Brain microvascular endothelial cell (primary cell): ENCODE measurements around the gene PNRC1.

ENCODE experiments used
- DNase-seq: peaks from one replicate; pipeline ENCODE4 v3.0.0-alpha.2; 2020
- H3K27ac ChIP-seq: fragments of 250-450 bp; sonication (Bioruptor Pico); 2 replicates; pipeline ENCODE4 v1.5.1; 2020; ENCODE audit warnings: mild to moderate bottlenecking, moderate library complexity
- H3K27me3 ChIP-seq: fragments of 250-450 bp; sonication (Bioruptor Pico); replicated peaks from 2 replicates; pipeline ENCODE4 v1.5.1; 2020; ENCODE audit warnings: mild to moderate bottlenecking
- H3K36me3 ChIP-seq: fragments of 250-450 bp; sonication (Bioruptor Pico); replicated peaks from 2 replicates; pipeline ENCODE4 v1.5.1; 2020; ENCODE audit warnings: mild to moderate bottlenecking
- H3K4me3 ChIP-seq: 2 replicates; pipeline ENCODE4 v1.5.1; 2011; ENCODE audit warnings: low read depth, mild to moderate bottlenecking, control low read depth, low read length, moderate library complexity
- in situ Hi-C: cut with HindIII; loops from 2 replicates; pipeline ENCODE4 v1.10.0; 2017; ENCODE audit warnings: low sequenced_read_pairs, low pct_ligation_motif_present
- TF ChIP-seq, protein P1 (sequence below): IDR thresholded peaks from 2 replicates; pipeline ENCODE4 v1.5.1; 2011; ENCODE audit warnings: low read depth, mild to moderate bottlenecking, moderate library complexity, low read length, control low read depth, inconsistent platforms; ENCODE audit errors: missing control alignments

PNRC1 gene

DNA sequence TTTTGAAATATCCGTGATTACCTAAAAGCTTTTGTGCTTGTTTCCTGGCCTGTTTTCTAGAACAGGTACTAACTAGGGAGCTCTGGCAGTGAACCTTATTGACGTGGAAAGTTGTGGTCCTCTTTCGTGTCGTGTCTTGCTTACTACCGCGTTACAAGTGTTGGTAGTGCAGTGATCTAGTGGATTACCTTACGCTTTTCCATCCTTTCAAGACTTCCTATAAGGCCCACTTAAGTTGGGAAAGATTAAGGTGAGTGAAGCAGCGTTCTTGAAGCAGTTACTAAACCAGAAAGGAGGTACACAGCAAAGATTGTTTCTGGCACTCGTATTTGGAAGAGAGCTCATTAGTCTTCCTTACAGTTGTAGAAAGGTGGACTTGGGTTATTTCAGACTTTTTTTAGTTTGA lies 1.9 kb downstream of the PNRC1 start:
- Histone ChIP-seq H3K27me3 (no peaks in the 10 kb centered on the region), H3K4me3 (peak overlapping the region; percentile 78), H3K27ac (peak overlapping the region; percentile 93), H3K36me3 (peaks cover 13% of the 10 kb centered on the region)
- in situ Hi-C loops: no loop called here
- peak; percentile 18 for DNase-seq
- TF ChIP-seq, protein P1, sequence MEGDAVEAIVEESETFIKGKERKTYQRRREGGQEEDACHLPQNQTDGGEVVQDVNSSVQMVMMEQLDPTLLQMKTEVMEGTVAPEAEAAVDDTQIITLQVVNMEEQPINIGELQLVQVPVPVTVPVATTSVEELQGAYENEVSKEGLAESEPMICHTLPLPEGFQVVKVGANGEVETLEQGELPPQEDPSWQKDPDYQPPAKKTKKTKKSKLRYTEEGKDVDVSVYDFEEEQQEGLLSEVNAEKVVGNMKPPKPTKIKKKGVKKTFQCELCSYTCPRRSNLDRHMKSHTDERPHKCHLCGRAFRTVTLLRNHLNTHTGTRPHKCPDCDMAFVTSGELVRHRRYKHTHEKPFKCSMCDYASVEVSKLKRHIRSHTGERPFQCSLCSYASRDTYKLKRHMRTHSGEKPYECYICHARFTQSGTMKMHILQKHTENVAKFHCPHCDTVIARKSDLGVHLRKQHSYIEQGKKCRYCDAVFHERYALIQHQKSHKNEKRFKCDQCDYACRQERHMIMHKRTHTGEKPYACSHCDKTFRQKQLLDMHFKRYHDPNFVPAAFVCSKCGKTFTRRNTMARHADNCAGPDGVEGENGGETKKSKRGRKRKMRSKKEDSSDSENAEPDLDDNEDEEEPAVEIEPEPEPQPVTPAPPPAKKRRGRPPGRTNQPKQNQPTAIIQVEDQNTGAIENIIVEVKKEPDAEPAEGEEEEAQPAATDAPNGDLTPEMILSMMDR: no peak

DNA sequence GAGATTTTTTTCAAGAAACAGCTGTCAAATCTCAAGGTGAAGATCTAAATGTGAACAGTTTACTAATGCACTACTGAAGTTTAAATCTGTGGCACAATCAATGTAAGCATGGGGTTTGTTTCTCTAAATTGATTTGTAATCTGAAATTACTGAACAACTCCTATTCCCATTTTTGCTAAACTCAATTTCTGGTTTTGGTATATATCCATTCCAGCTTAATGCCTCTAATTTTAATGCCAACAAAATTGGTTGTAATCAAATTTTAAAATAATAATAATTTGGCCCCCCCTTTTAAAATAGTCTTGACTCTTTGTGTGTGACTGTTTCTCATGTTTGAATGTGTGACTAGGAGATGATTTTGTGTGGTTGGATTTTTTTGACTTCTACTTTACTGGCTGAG lies 4.0 kb downstream of the PNRC1 start:
- Histone ChIP-seq H3K4me3 (no peak overlapping the region), H3K36me3 (peaks cover 13% of the 10 kb centered on the region), H3K27ac (no peak overlapping the region), H3K27me3 (no peaks in the 10 kb centered on the region)
- TF ChIP-seq, protein P1: no peak
- in situ Hi-C loops: no loop called here
- no peak for DNase-seq

DNA sequence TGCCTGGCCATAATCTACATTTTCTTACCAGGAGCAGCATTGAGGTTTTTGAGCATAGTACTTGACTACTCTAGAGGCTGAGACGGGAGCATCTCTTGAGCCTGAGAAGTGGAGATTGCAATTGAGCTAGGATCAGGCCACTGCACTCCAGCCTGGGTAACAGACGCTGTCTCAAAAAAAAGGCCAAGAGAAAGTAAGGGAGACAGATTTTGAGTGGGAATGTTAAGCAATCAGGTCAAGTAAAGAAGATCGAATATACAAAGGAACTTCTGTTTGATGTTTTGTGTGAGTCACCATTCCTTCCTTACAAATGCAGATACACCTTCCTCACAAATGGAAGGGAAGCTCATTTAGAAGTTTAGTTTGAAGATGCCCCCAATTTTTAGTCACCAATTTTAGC lies 4.4 kb downstream of the PNRC1 start:
- no peaks in the 10 kb centered on the region for H3K27me3 ChIP-seq
- no peak for DNase-seq
- no peak overlapping the region for H3K27ac ChIP-seq
- TF ChIP-seq, protein P1: no peak
- H3K4me3 ChIP-seq: no peak overlapping the region
- H3K36me3 ChIP-seq: peaks cover 13% of the 10 kb centered on the region
- in situ Hi-C loops: no loop called here

DNA sequence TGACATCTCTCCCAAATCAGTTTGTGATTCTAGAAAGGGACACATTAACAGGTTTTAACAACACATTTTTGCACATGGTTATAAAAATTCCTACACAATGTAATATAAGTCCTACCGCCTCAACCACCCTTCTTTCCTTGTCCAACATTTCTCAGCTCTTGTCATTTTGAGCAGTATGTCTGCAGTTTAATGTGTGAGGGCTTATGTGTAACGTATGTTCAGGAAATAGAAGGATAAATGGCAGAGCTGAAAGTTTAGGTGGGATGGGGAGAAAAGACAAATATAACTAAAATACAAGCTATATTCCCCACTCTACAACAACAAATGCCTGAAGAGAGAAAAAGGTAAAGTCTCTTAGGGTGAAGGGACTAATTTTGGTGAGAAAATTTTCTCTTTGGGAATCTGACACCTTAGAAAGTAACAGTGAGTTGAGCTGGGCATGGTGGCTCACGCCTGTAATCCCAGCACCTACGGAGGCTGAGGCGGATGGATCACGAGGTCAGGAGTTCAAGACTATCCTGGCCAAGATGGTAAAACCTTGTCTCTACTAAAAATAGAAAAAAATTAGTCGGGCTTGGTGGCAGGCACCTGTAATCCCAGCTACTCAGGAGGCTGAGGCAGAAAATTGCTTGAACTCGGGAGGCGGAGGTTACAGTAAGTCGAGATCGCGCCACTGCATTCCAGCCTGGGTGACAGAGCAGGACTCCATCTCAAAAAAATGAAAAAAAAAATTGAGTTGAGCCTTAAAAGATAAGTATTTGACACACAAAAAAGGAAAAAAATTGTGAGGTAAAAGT lies 5.1 kb downstream of the PNRC1 start:
- H3K27ac ChIP-seq: no peak overlapping the region
- no peak for DNase-seq
- H3K27me3 ChIP-seq: no peaks in the 10 kb centered on the region
- TF ChIP-seq, protein P1: no peak
- in situ Hi-C loops: no loop called here
- no peak overlapping the region for H3K4me3 ChIP-seq
- H3K36me3 ChIP-seq: peaks cover 13% of the 10 kb centered on the region

DNA sequence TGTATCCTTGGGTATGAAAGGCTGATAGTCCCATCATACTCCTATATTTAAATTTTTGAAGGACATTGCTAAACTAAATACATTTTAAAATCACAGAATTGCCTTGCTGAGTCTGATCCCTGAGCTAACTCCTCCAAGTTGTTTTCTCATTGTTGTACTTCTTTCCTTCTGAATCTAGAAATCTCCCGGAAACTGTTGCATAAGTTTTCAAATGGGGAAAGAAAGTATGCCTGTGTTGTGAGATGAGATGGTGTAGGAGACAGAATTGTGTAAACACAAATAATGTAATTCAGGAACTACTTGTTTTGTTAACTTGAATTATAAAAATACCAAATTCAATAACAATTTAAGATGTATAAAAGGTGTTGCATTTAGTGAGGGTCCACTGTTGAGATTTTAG lies 7.3 kb downstream of the PNRC1 start:
- TF ChIP-seq, protein P1: no peak
- H3K36me3 ChIP-seq: peaks cover 13% of the 10 kb centered on the region
- H3K27ac ChIP-seq: no peak overlapping the region
- H3K4me3 ChIP-seq: no peak overlapping the region
- in situ Hi-C loops: no loop called here
- no peaks in the 10 kb centered on the region for H3K27me3 ChIP-seq
- DNase-seq: no peak

DNA sequence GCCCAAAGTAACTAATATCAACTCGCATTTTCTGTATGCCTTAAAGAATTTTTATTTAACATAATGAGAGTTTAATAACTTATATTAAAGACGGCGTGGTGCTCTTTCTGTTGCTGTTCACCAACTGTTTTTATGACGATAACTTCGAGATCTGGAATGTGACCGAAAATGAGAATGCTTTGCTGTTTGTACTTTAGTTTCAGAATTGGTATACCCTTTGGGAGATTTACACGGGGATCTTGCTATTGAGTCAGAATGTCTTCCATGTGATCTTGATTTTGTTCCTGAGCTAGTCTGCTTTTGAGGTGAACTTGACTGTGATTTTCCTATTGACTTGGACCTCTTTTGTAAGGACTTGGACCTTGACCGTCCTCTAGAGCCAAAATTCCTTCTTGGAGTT lies 17.9 kb downstream of the PNRC1 start:
- no peak overlapping the region for H3K4me3 ChIP-seq
- H3K27me3 ChIP-seq: no peaks in the 10 kb centered on the region
- DNase-seq: no peak
- no peaks in the 10 kb centered on the region for H3K36me3 ChIP-seq
- TF ChIP-seq, protein P1: no peak
- in situ Hi-C loops: no loop called here
- no peak overlapping the region for H3K27ac ChIP-seq
